ENCODE measurements around the gene FAM187B. TPM values are rescaled to one million over a fixed set of nuclear protein-coding genes. Genes with fewer than 3 reads are reported as not detected.

FAM187B gene
- total and polyA plus RNA-seq, 2 of the 8 experiments (the other 6 are each of a cell fraction or from before 2014, with no cell fraction given) = not detected

- no peaks in the 10 kb centered on the region for H3K79me2 ChIP-seq (ENCODE audit: control insufficient read depth in 1 of 2, insufficient read depth in 2 of 2, low read length in 2 of 2)
- H3K56ac ChIP-seq (replicated peaks; ENCODE audit: insufficient read length, low read depth, low read length) = no peak overlapping the region
- 0 out of 2 replicates have a peak overlapping the region, but pooled peaks have one; percentile 88 for H2BK15ac ChIP-seq (ENCODE audit: low read length)
- no peak overlapping the region for H2BK12ac ChIP-seq (ENCODE audit: low read depth, low read length)
- no peak overlapping the region for H3K9ac ChIP-seq (replicated peaks in 1 of 4; ENCODE audit: extremely low read depth in 1 of 4, low read depth in 3 of 4, low read length in 3 of 4)
- H4K8ac ChIP-seq (ENCODE audit: extremely low read depth, insufficient read depth, low read length) = no peak overlapping the region; the same call in 1 of the 2 replicates
- ChIA-PET CTCF (ENCODE audit: partially characterized antibody) (interaction anchor here (0.6 to 2.4 kb wide), 15 partner anchors 8 to 173 kb away, joined by 3 to 7 read pairs (median 3); partner anchors contain the start of genes FXYD5, FXYD7 and LGI4), POLR2A (ENCODE audit: partially characterized antibody) (interaction anchor here (0.6 to 1.4 kb wide), 6 partner anchors 11 to 159 kb away, joined by 3 read pairs; partner anchors contain the start of gene FAM187B)
- H3K27ac ChIP-seq (ENCODE audit: low read depth, low read length) = no peak overlapping the region
- no peak for DNase-seq (ENCODE audit: low read depth in 1 of 2, low spot score in 2 of 2)
- no peaks in the 10 kb centered on the region for H3K79me1 ChIP-seq (ENCODE audit: low read depth, low read length)
- peak overlapping the region; percentile 87 for H4K91ac ChIP-seq (replicated peaks; ENCODE audit: insufficient read length, low read length)
- H3K4me3 ChIP-seq (ENCODE audit: extremely low read depth in 1 of 4, insufficient read depth in 2 of 4, low read depth in 3 of 4, low read length in 4 of 4) = no peak overlapping the region
- H3K36me3 ChIP-seq (ENCODE audit: control insufficient read depth in 2 of 4, insufficient read depth in 4 of 4, low read length in 3 of 4) = no peaks in the 10 kb centered on the region
- H4K20me1 ChIP-seq (replicated peaks in 1 of 2; ENCODE audit: control insufficient read depth in 1 of 2, insufficient read depth in 2 of 2, low read length in 2 of 2) = no peaks in the 10 kb centered on the region
- no peak overlapping the region for H3K14ac ChIP-seq (ENCODE audit: insufficient read length)
- no peak for FAIRE-seq
- no peak overlapping the region for H2BK120ac ChIP-seq (replicated peaks; ENCODE audit: low read depth, low read length)
- no peaks in the 10 kb centered on the region for H3K23me2 ChIP-seq (ENCODE audit: low read depth, low read length)
- no peak overlapping the region for H3K18ac ChIP-seq (ENCODE audit: extremely low read depth, low read length)
- no peak overlapping the region for H2AK5ac ChIP-seq (ENCODE audit: low read depth, low read length)
- H3K4me2 ChIP-seq (ENCODE audit: insufficient read depth in 1 of 2, low read depth in 2 of 2, low read length in 2 of 2) = no peak overlapping the region
- peak overlapping the region; percentile 8; the same call in 1 of the 2 replicates for H2BK5ac ChIP-seq (ENCODE audit: low read depth, low read length)
- peaks cover 4 to 7% of the 10 kb centered on the region in 2 experiments for H3K9me3 ChIP-seq (ENCODE audit: insufficient read depth in 2 of 2, low read depth in 1 of 2, low read length in 1 of 2)
- H3K23ac ChIP-seq (ENCODE audit: insufficient read length) = no peak overlapping the region
- no peaks in the 10 kb centered on the region for H3K4me1 ChIP-seq (replicated peaks in 1 of 4; ENCODE audit: control insufficient read depth in 3 of 4, insufficient read depth in 4 of 4, low read length in 3 of 4)
- 76% methylated on average over 3 of the region's 3 CpGs; no CpG with 5 or more reads in 1 of the 2 experiments for WGBS, 2 experiments (ENCODE audit: extremely low coverage in 1 of 2, insufficient coverage in 1 of 2, insufficient read length in 1 of 2, insufficient replicate concordance in 2 of 2, low coverage in 1 of 2, low lambda C conversion rate in 2 of 2, missing lambda C conversion rate in 1 of 2)
- H3K4ac ChIP-seq (replicated peaks; ENCODE audit: insufficient read length, low read depth, low read length) = no peak overlapping the region
- H4K5ac ChIP-seq (ENCODE audit: insufficient read length, low read depth, low read length) = no peak overlapping the region
- no peak overlapping the region for H2AFZ ChIP-seq (ENCODE audit: low read length)
- H2BK20ac ChIP-seq (ENCODE audit: low read length) = 0 out of 2 replicates have a peak overlapping the region, but pooled peaks have one; percentile 6
- no peaks in the 10 kb centered on the region for H3K27me3 ChIP-seq (replicated peaks in 1 of 4; ENCODE audit: control insufficient read depth in 3 of 4, extremely low read depth in 1 of 4, insufficient read depth in 3 of 4, low read length in 3 of 4)
- TF ChIP-seq SIN3A (conservative IDR thresholded peaks at IDR 0.05 in 1 of 2, IDR thresholded peaks at IDR 0.05 in 1 of 2; ENCODE audit: low read depth in 1 of 2, low read length in 2 of 2) (no peak), RAD21 (IDR thresholded peaks at IDR 0.05 in 1 of 2, conservative IDR thresholded peaks at IDR 0.05 in 1 of 2; ENCODE audit: low read depth in 2 of 2, low read length in 2 of 2) (peak; percentile 73 to 80), CTBP2 (IDR thresholded peaks at IDR 0.05; ENCODE audit: borderline replicate concordance, insufficient read depth, insufficient read length, low read length) (no peak), USF2 (IDR thresholded peaks at IDR 0.05; ENCODE audit: low read length) (0 out of 2 replicates have a peak, but pooled peaks have one; percentile 22), HDAC6 (IDR thresholded peaks at IDR 0.05; ENCODE audit: low read depth, low read length) (no peak), SUZ12 (IDR thresholded peaks at IDR 0.05; ENCODE audit: low read length) (no peak), TAF7 (optimal IDR thresholded peaks at IDR 0.05; ENCODE audit: borderline replicate concordance, low read depth, low read length) (no peak)
Observed at GRCh38 chr19:35216833-35217648, 11.5 kb downstream of the FAM187B start.
